ENCODE results near the gene ADORA1.
A peak's percentile ranks its signal among the peaks of the same experiment; 100 is the strongest.

The ADORA1 gene

DNA sequence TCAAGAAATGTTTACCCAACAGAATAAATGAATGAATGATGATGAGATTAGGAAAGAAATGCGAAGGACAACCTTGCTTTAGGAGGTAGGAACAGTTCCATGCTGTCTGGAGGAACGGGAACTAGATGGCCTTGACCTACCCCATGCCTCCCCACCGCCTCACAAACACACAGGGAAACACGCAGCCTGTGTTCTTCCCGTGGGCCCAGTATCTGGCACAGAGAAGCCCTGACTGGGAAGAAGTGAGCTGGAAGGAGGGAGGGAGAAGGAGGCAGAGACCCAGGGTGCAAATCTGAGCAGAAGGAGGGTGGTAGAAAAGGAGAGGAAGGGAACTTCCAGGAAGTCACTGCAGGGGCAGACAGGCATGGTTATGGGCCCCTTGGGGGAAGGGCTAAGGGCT, 3.5 kb upstream of the ADORA1 start:
- no peak for DNase-seq

GRCh38 chr1:203124546-203125317, 2.8 kb upstream of the ADORA1 start:
- DNase-seq, result no peak

DNA sequence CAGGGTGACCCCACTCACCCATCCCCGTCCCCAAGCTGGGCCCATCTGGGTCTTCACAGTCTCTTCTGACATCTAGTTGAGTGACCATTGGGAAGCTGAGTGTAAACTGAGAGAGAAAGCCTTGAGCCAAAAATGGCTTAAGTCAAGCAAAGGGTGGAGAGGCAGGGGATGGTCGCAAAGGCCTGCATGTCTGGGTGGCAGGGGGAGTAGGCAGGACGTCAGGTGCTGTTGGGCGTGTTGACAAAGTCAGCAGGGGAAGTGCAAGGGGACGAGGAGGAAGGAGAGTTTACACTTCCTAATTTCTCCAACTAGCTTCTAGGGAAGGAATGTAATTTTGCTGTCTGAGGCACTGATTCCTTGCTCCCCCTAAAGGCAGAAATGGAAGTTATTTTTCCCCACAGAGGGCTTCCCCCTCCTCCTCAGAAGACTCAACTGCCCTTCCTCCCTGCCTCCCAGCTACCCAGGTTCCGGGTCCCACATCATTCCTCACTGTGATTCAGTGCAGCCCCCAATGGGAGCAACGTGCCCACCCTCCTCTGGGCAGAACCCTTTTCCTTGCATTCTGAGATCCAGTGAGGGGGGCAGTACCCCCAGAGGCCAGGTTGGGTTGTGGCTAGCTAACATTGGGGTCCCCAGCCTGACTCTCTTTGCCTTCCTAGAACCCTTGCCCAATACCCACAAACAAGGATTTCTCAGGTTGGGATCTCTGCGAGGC, 1.2 kb upstream of the ADORA1 start:
- DNase-seq, result no peak

DNA sequence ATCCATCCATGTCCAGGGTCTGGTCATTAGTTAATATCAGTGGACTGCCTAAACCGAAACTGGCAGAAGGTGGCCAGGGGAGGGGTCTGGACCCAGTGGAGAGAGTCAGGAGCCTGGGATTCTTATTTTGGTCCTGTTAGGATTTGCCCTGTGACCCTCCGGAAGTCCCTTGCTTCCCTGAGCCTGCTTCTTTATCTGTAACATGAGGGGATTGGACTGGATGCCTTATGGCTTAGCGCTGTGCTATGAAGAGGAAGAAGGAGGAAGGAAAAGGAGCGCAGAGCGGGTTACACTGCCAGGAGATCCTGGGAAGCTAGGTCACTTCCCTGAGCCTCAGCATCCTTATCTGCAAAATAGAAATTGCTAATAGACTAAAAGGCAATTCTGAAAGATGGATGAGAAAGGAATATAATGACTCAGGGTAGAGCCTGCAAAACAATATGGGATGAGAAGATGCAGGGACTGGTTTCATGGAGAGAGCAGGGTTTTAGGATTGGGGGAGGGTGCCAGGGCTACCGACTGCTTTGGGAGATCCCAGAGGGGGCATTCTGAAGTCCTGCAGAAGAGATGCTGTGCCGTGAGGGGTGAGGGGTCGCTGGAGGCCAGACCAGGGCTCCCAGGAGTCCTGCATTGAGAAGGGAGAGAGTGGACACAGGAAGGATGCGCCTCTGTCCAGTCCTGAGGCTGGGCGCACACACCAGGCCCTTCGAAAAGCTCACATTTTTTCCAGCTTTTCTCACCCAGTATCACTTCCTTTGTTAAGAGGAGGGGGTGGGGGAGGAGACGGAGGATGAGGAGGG, 460 bp upstream of the ADORA1 start:
- no peak for DNase-seq

GRCh38 chr1:203128431-203128715, 847 bp downstream of the ADORA1 start:
- no peak for DNase-seq

DNA sequence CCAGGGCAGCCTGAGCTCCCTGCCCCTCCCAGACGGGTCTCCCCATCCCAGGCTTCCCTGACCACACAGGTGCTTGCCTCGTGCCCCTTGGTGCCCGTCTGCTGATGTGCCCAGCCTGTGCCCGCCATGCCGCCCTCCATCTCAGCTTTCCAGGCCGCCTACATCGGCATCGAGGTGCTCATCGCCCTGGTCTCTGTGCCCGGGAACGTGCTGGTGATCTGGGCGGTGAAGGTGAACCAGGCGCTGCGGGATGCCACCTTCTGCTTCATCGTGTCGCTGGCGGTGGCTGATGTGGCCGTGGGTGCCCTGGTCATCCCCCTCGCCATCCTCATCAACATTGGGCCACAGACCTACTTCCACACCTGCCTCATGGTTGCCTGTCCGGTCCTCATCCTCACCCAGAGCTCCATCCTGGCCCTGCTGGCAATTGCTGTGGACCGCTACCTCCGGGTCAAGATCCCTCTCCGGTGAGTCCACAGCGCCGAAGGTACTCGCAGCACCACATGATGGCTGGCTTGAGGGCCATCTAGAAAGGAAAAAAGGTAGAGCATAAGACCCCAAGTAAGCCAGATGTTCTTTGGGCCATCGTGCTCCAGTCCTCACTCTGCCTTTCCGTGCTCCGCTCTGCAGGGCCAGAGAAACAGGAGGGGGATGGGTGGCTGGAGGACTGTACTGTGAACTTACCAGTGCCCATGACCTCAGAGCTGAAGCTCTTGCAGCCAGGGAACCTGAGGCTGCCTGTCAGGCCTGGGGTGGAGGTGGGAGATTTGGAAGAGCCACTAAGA, 1.4 kb downstream of the ADORA1 start:
- DNase-seq, result no peak

GRCh38 chr1:203129501-203130231, 2.1 kb downstream of the ADORA1 start:
- DNase-seq, result peak; percentile 49

DNA sequence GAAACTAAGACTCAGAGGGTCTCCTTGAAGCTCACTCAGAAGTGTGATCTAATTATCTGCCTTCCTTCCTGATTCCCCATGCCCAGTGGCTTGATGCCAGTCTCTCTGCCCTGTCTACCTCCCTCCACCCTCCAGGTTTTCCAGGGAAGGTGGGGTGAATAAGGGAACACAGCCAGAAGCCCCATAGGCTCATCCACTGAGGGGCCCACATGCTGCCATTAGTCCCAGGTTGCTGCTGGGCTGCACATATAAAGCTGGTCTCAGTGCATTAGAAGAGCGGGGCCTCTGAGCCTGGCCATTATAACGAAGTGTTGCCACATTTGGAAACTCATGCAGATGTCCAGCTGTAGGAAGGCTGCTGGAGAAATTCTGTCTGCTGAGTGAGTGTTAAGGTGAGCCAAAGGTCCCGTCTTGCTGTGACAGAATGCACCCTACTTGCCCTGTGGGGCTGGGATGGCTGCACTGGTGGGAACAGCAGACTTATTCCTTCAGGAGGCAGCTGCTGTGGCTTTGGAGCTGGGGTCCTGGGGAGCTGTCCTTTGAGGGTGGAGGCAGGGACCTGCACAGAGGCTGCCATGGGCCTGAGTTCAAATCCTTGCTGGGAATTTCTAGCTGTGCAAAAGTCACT, 2.9 kb downstream of the ADORA1 start:
- peak; percentile 49 for DNase-seq

- no peak for DNase-seq
These were observed 4.1 kb downstream of the ADORA1 start for GRCh38 chr1:203131548-203132200.

DNA sequence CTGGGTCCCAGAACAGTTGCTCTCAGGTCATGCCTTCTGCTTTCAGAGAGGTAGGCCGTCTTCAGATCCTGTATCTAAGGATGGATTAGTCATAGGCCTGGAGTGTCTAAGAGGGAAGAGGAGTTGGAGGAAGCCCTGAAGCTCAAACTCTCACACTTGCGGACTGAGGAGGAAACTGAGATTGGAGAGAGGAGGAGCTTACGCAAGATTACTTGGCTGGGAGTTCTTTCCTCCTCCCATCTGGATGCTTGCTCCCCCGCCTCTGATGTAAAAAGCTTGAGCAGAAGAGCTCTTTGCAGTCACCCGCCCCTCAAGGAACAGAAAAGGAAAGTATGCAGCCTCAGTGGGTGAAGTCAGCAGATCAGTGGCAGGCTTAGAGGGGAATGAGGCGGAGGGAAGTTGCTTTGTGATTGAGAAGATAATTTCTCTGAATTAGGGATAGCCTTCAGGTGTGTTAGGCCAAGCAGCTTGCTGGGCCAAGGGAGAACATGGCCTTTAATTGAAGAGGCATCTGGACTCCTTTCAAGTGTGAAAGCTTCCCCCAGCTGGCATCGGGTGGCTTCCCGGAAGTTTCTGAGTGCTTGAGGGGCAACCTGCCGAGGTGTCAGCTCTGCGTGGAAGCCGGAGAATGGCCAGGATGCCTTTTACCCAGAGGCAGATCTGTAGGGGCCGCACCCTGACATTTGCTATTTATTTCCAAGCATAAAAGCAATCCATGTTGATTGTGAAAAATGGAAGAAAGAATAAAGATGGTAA, 6.6 kb downstream of the ADORA1 start:
- peak; percentile 12 for DNase-seq

GRCh38 chr1:203135636-203136305, 8.2 kb downstream of the ADORA1 start:
- no peak for DNase-seq

DNA sequence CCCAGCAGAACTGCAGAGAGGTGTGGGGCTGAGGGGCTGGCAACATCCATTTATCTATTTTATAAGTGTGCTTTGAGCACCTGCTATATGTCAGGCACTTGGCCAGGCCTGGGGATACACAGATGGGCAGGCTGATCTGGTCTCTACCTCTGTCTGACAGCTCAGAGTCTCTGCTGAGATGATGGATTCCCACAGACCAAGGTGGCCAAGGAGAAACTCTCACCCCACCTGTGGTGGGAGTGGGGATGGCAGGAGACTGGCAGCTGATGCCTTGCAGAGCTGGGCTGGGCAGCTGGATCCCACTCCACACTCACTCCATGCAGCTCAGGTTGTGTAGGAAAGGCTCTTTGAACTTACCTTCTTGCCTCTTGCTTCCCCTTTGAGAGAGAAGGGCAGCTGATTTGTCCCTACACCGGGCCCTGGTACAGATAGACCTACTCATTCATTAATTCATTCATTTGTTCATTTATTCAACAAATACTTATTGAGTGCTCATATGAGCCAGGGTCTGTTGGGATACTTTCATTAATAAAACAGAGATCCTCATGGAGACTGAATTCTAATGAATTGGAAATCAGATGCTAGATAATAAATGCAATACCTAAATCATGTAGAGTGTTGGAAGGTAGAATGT, 9.0 kb downstream of the ADORA1 start:
- DNase-seq, result peak; percentile 29

DNA sequence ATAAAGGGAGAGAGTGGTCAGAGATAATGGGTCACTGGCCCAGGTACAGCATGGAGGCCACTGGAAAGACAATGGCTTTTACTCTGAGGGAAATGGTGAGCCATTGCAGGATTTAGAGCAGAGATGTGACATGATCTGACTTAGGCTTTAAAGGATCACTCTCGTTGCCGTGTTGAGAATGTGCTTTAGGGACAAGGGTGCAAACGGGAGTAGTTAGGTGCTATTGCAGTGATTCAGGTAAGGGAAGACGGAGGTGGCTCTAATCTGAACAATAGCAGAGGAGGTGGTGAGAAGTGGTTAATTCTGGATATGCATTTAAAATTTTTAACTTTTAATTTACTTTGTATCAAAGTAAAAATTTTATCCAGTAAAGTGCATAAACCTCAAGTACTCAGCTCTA, 9.8 kb downstream of the ADORA1 start:
- DNase-seq, result no peak

- DNase-seq, result no peak
These were observed 10.5 kb downstream of the ADORA1 start for GRCh38 chr1:203138066-203138465.

DNA sequence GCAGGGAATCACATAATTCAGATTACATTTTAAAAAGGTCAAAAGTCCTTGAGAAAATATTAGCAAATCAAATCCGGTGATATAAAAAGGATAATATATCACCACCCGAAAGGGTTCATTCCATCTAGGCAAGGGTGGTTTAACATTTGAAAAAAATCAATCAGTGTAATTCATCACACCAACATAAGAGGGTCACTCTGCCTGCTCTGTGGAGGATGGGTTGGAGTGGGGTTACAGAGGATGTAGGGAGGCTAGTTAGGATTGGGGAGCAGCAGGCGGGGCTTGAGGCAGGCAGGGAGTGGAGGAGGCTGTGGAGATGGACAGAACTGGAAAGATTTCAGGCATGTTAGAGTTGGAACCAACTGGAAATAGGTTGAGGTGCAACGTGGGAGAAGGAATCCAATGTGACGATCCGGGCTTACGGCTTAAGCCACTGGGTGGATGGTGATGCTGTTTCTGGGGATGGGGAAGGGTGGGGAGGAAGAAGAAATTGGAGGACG, 12.5 kb downstream of the ADORA1 start:
- no peak for DNase-seq

- no peak for DNase-seq
These were observed 13.4 kb downstream of the ADORA1 start for GRCh38 chr1:203140743-203141520.

- no peak for DNase-seq
These were observed 14.6 kb downstream of the ADORA1 start for GRCh38 chr1:203142124-203142523.

GRCh38 chr1:203142684-203143408, 15.3 kb downstream of the ADORA1 start:
- peak; percentile 95 for DNase-seq

Measured in NCI-H1092 treated with DMSO at 0.1 percent for 48 hours (cell line).